Brain microvascular endothelial cell (primary cell): ENCODE results near the gene SLC38A2.
"Not testable (repeated sequence)": the region's sequence is repeated elsewhere in the genome, so short reads cannot be mapped to it uniquely, and the experiment has no call there.

Source experiments
- DNase-seq: peaks from one replicate; pipeline ENCODE4 v3.0.0-alpha.2; 2020
- H3K27ac ChIP-seq: fragments of 250-450 bp; sonication (Bioruptor Pico); 2 replicates; pipeline ENCODE4 v1.5.1; 2020; ENCODE audit warnings: mild to moderate bottlenecking, moderate library complexity
- H3K27me3 ChIP-seq: fragments of 250-450 bp; sonication (Bioruptor Pico); replicated peaks from 2 replicates; pipeline ENCODE4 v1.5.1; 2020; ENCODE audit warnings: mild to moderate bottlenecking
- H3K36me3 ChIP-seq: fragments of 250-450 bp; sonication (Bioruptor Pico); replicated peaks from 2 replicates; pipeline ENCODE4 v1.5.1; 2020; ENCODE audit warnings: mild to moderate bottlenecking
- H3K4me3 ChIP-seq: 2 replicates; pipeline ENCODE4 v1.5.1; 2011; ENCODE audit warnings: low read depth, mild to moderate bottlenecking, control low read depth, low read length, moderate library complexity
- CTCF ChIP-seq: IDR thresholded peaks from 2 replicates; pipeline ENCODE4 v1.5.1; 2011; ENCODE audit warnings: low read depth, mild to moderate bottlenecking, moderate library complexity, low read length, control low read depth, inconsistent platforms; ENCODE audit errors: missing control alignments
- in situ Hi-C: cut with HindIII; loops from 2 replicates; pipeline ENCODE4 v1.10.0; 2017; ENCODE audit warnings: low sequenced_read_pairs, low pct_ligation_motif_present

The SLC38A2 gene

GRCh38 chr12:46339051-46339450 lies 33.5 kb downstream of the SLC38A2 start:
- DNase-seq, result no peak

GRCh38 chr12:46332260-46332659 lies 40.3 kb downstream of the SLC38A2 start:
- no peak overlapping the region for H3K4me3 ChIP-seq
- no peak overlapping the region for H3K27ac ChIP-seq
- TF ChIP-seq CTCF, result no peak
- peak; percentile 69 for DNase-seq
- in situ Hi-C loops, result no loop called here
- no peaks in the 10 kb centered on the region for H3K27me3 ChIP-seq
- no peaks in the 10 kb centered on the region for H3K36me3 ChIP-seq

More at GRCh38 chr12:46339051-46339450, 33.5 kb downstream of the SLC38A2 start:
- in situ Hi-C loops, result no loop called here
- H3K4me3 ChIP-seq, result no peak overlapping the region
- no peaks in the 10 kb centered on the region for H3K36me3 ChIP-seq
- no peak for TF ChIP-seq CTCF
- H3K27ac ChIP-seq, result no peak overlapping the region
- no peaks in the 10 kb centered on the region for H3K27me3 ChIP-seq

GRCh38 chr12:46325075-46325474 lies 47.5 kb downstream of the SLC38A2 start:
- in situ Hi-C loops, DNase-seq, H3K4me3 ChIP-seq, H3K27ac ChIP-seq, H3K27me3 ChIP-seq, H3K36me3 ChIP-seq: not testable (repeated sequence)

- no peak for DNase-seq
- TF ChIP-seq CTCF, result no peak
- Histone ChIP-seq H3K27me3 (no peaks in the 10 kb centered on the region), H3K36me3 (no peaks in the 10 kb centered on the region), H3K4me3 (no peak overlapping the region), H3K27ac (no peak overlapping the region)
- in situ Hi-C loops, result no loop called here
These were observed 51.8 kb downstream of the SLC38A2 start for GRCh38 chr12:46320731-46321130.

GRCh38 chr12:46318037-46318436 lies 54.5 kb downstream of the SLC38A2 start:
- no peaks in the 10 kb centered on the region for H3K36me3 ChIP-seq
- H3K4me3 ChIP-seq, result no peak overlapping the region
- no peak overlapping the region for H3K27ac ChIP-seq
- no peak for TF ChIP-seq CTCF
- H3K27me3 ChIP-seq, result no peaks in the 10 kb centered on the region
- in situ Hi-C loops, result no loop called here
- DNase-seq, result no peak
